Frontal cortex (tissue), 4 donors: ENCODE measurements around the gene TBX2. TPM values are rescaled to one million over a fixed set of nuclear protein-coding genes. Genes with fewer than 3 reads are reported as not detected.
"Not testable (repeated sequence)": the region's sequence is repeated elsewhere in the genome, so short reads cannot be mapped to it uniquely, and the experiment has no call there.

Experiments
- DNase-seq, 2 donors: peaks; one replicate each; pipeline ENCODE4 v3.0.0; 2012; ENCODE audit warnings: low spot score in 2 of 2
- FAIRE-seq: peaks from 2 replicates; lab custom pipeline; 2012; peaks lifted over from hg19 to GRCh38; lab: Jason Lieb, UNC
- total RNA-seq: library from RNA; depleted of rRNA; stranded (reverse); fragments of >200 nt; gene quantifications from one replicate; pipeline ENCODE4 v1.2.3, GENCODE V29; 2014
- donor health status: control.
- donor health status: control.
- donor health status: control.

The TBX2 gene
- total RNA-seq, 1 donor from 2014 or later = 1.2 TPM

- DNase-seq = no peak
- no peak for FAIRE-seq
Observed at GRCh38 chr17:61423967-61424649, 24.5 kb downstream of the TBX2 start.

GRCh38 chr17:61425682-61426481 is 26.2 kb downstream of the TBX2 start:
- FAIRE-seq = no peak

GRCh38 chr17:61426482-61427304 is 27.1 kb downstream of the TBX2 start:
- FAIRE-seq (no peak), DNase-seq (no peak)

More at GRCh38 chr17:61425682-61426481, 26.2 kb downstream of the TBX2 start:
- no peak for DNase-seq

- FAIRE-seq (no peak), DNase-seq (no peak)
Observed at GRCh38 chr17:61427567-61427966, 27.9 kb downstream of the TBX2 start.

- no peak for FAIRE-seq
Observed at GRCh38 chr17:61429274-61429673, 29.6 kb downstream of the TBX2 start.

GRCh38 chr17:61429831-61430230 is 30.2 kb downstream of the TBX2 start:
- FAIRE-seq, DNase-seq: not testable (repeated sequence)

More at GRCh38 chr17:61429274-61429673, 29.6 kb downstream of the TBX2 start:
- no peak for DNase-seq

GRCh38 chr17:61431594-61432311 is 32.1 kb downstream of the TBX2 start:
- no peak for FAIRE-seq
- DNase-seq = no peak

- DNase-seq (no peak), FAIRE-seq (no peak)
Observed at GRCh38 chr17:61436273-61436672, 36.6 kb downstream of the TBX2 start.

GRCh38 chr17:61436995-61437704 is 37.5 kb downstream of the TBX2 start:
- DNase-seq (no peak), FAIRE-seq (no peak)

GRCh38 chr17:61440697-61441096 is 41.1 kb downstream of the TBX2 start:
- FAIRE-seq (no peak), DNase-seq (no peak)

- FAIRE-seq, DNase-seq: not testable (repeated sequence)
Observed at GRCh38 chr17:61441507-61441906, 41.9 kb downstream of the TBX2 start.

GRCh38 chr17:61442136-61442775 is 42.6 kb downstream of the TBX2 start:
- FAIRE-seq = no peak
- no peak for DNase-seq

GRCh38 chr17:61442878-61443474 is 43.3 kb downstream of the TBX2 start:
- no peak for DNase-seq
- no peak for FAIRE-seq

- FAIRE-seq (no peak), DNase-seq (no peak)
Observed at GRCh38 chr17:61443475-61443882, 43.8 kb downstream of the TBX2 start.

- DNase-seq (no peak), FAIRE-seq (no peak)
Observed at GRCh38 chr17:61444075-61444474, 44.4 kb downstream of the TBX2 start.

- DNase-seq = no peak
- FAIRE-seq = no peak
Observed at GRCh38 chr17:61444831-61445230, 45.2 kb downstream of the TBX2 start.

GRCh38 chr17:61447358-61447757 is 47.7 kb downstream of the TBX2 start:
- no peak for DNase-seq
- no peak for FAIRE-seq

GRCh38 chr17:61448042-61448441 is 48.4 kb downstream of the TBX2 start:
- no peak for FAIRE-seq
- no peak for DNase-seq
